ENCODE data around the gene KDM5B.

DNA sequence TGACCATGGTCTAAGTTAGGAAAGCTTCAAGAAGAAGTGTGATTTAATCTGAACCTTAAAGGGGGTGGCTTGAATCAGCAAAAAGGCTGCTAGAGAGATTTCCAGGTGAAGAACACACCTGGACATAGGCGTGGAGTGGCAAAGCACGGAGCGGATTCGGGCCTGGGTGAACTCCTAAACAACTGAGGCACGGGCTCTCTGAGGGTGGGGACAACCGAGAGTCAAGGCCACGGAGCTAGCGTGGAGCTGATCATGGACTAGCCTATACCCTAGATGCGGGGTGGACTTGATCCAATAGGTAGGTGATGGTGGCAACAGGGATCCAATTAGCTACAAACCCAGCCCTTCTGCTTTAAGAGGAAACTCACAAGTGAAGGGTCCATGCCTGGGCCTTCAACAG lies 125.7 kb downstream of the KDM5B start:
- TF ChIP-seq POLR2A (IDR thresholded peaks at IDR 0.05): no peak
- TF ChIP-seq, protein P1, sequence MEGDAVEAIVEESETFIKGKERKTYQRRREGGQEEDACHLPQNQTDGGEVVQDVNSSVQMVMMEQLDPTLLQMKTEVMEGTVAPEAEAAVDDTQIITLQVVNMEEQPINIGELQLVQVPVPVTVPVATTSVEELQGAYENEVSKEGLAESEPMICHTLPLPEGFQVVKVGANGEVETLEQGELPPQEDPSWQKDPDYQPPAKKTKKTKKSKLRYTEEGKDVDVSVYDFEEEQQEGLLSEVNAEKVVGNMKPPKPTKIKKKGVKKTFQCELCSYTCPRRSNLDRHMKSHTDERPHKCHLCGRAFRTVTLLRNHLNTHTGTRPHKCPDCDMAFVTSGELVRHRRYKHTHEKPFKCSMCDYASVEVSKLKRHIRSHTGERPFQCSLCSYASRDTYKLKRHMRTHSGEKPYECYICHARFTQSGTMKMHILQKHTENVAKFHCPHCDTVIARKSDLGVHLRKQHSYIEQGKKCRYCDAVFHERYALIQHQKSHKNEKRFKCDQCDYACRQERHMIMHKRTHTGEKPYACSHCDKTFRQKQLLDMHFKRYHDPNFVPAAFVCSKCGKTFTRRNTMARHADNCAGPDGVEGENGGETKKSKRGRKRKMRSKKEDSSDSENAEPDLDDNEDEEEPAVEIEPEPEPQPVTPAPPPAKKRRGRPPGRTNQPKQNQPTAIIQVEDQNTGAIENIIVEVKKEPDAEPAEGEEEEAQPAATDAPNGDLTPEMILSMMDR (IDR thresholded peaks at IDR 0.05): no peak
